ENCODE results near the gene BMPER. TPM values are rescaled to one million over a fixed set of nuclear protein-coding genes. Genes with fewer than 3 reads are reported as not detected.

BMPER gene
- polyA plus RNA-seq, 1 experiment = 8.8 TPM

- DNase-seq (ENCODE audit: low read depth) = no peak
- TF ChIP-seq CTCF (IDR thresholded peaks at IDR 0.05; ENCODE audit: insufficient read depth, low read depth, low read length) = no peak; the same call in 1 of the 2 replicates
- Histone ChIP-seq H3K27me3 (ENCODE audit: control insufficient read depth, insufficient read depth, low read length) (no peaks in the 10 kb centered on the region), H3K4me3 (ENCODE audit: low read depth, low read length) (no peak overlapping the region), H3K36me3 (ENCODE audit: control insufficient read depth, insufficient read depth, low read length) (no peaks in the 10 kb centered on the region; the same call in 1 of the 2 replicates)
- ChIA-PET CTCF (interaction anchor here (0.6 to 1.7 kb wide), 6 partner anchors 11 to 514 kb away, joined by 3 to 6 read pairs (median 3); no protein-coding TSS in a partner anchor), POLR2A (interaction anchor here (0.6 to 0.9 kb wide), 3 partner anchors 9 to 69 kb away, joined by 3 to 9 read pairs (median 4); no protein-coding TSS in a partner anchor)
These were observed 68.1 kb downstream of the BMPER start for GRCh38 chr7:33973231-33974015.

GRCh38 chr7:33979300-33979806 lies 74.0 kb downstream of the BMPER start:
- H3K36me3 ChIP-seq (ENCODE audit: control insufficient read depth, insufficient read depth, low read length) = no peaks in the 10 kb centered on the region; the same call in 1 of the 2 replicates
- POLR2A ChIA-PET = no interaction called here
- no peak for TF ChIP-seq CTCF (IDR thresholded peaks at IDR 0.05; ENCODE audit: insufficient read depth, low read depth, low read length)
- CTCF ChIA-PET = interaction anchor here (0.8 to 7.3 kb wide), 7 partner anchors 9 to 736 kb away, joined by 3 to 130 read pairs (median 5); no protein-coding TSS in a partner anchor
- no peaks in the 10 kb centered on the region for H3K27me3 ChIP-seq (ENCODE audit: control insufficient read depth, insufficient read depth, low read length)
- H3K4me3 ChIP-seq (ENCODE audit: low read depth, low read length) = no peak overlapping the region
- DNase-seq (ENCODE audit: low read depth) = no peak

GRCh38 chr7:33979807-33980355 lies 74.5 kb downstream of the BMPER start:
- ChIA-PET POLR2A (no interaction called here), CTCF (interaction anchor here (0.8 to 7.3 kb wide), 7 partner anchors 9 to 736 kb away, joined by 3 to 130 read pairs (median 5); no protein-coding TSS in a partner anchor)
- Histone ChIP-seq H3K36me3 (ENCODE audit: control insufficient read depth, insufficient read depth, low read length) (no peaks in the 10 kb centered on the region; the same call in 1 of the 2 replicates), H3K27me3 (ENCODE audit: control insufficient read depth, insufficient read depth, low read length) (no peaks in the 10 kb centered on the region), H3K4me3 (ENCODE audit: low read depth, low read length) (no peak overlapping the region)
- peak; percentile 93 for DNase-seq (ENCODE audit: low read depth)
- no peak for TF ChIP-seq CTCF (IDR thresholded peaks at IDR 0.05; ENCODE audit: insufficient read depth, low read depth, low read length)

- H3K36me3 ChIP-seq (ENCODE audit: control insufficient read depth, insufficient read depth, low read length) = no peaks in the 10 kb centered on the region
- POLR2A ChIA-PET = interaction anchor here (0.6 kb wide), 1 partner anchor 61 kb away, joined by 4 read pairs; no protein-coding TSS in a partner anchor
- DNase-seq (ENCODE audit: low read depth) = no peak
- no peak for TF ChIP-seq CTCF (IDR thresholded peaks at IDR 0.05; ENCODE audit: insufficient read depth, low read depth, low read length)
- H3K27me3 ChIP-seq (ENCODE audit: control insufficient read depth, insufficient read depth, low read length) = no peaks in the 10 kb centered on the region
- CTCF ChIA-PET = interaction anchor here (0.8 to 7.3 kb wide), 10 partner anchors 43 to 179 kb away, joined by 3 to 130 read pairs (median 5); no protein-coding TSS in a partner anchor
- H3K4me3 ChIP-seq (ENCODE audit: low read depth, low read length) = no peak overlapping the region
These were observed 75.9 kb downstream of the BMPER start for GRCh38 chr7:33981226-33981625.
